Parathyroid adenoma (tissue), 2 donors: ENCODE data around the gene PPT2.
A peak's percentile ranks its signal among the peaks of the same experiment; 100 is the strongest.
"Not testable (repeated sequence)": the region's sequence is repeated elsewhere in the genome, so short reads cannot be mapped to it uniquely, and the experiment has no call there.

ENCODE experiments used
- H2AFZ ChIP-seq: fragments of 300-600 bp; sonication (generic); one replicate; pipeline ENCODE4 v1.7.0; 2017; ENCODE audit warnings: antibody characterized with exemption, mild to moderate bottlenecking
- H3K27ac ChIP-seq: fragments of 300-600 bp; sonication (generic); one replicate; pipeline ENCODE4 v1.7.0; 2017
- H3K27me3 ChIP-seq: fragments of 300-600 bp; sonication (generic); one replicate; pipeline ENCODE4 v1.7.0; 2017; ENCODE audit warnings: low read length; ENCODE audit not compliant: control insufficient read depth, insufficient read depth
- H3K36me3 ChIP-seq: fragments of 300-600 bp; sonication (generic); one replicate; pipeline ENCODE4 v1.7.0; 2017; ENCODE audit warnings: low read length; ENCODE audit not compliant: control insufficient read depth, insufficient read depth
- H3K4me1 ChIP-seq: fragments of 300-600 bp; sonication (generic); one replicate; pipeline ENCODE4 v1.7.0; 2017; ENCODE audit warnings: control low read depth
- H3K4me2 ChIP-seq: fragments of 300-600 bp; sonication (generic); one replicate; pipeline ENCODE4 v1.7.0; 2017; ENCODE audit warnings: low read length
- H3K4me3 ChIP-seq: fragments of 300-600 bp; sonication (generic); one replicate; pipeline ENCODE4 v1.7.0; 2017; ENCODE audit warnings: low read depth, low read length
- H3K79me2 ChIP-seq: fragments of 300-600 bp; sonication (generic); one replicate; pipeline ENCODE4 v1.7.0; 2017; ENCODE audit warnings: control low read depth
- H3K9ac ChIP-seq: fragments of 300-600 bp; sonication (generic); one replicate; pipeline ENCODE4 v1.7.0; 2017; ENCODE audit warnings: mild to moderate bottlenecking
- H3K9me3 ChIP-seq: fragments of 300-600 bp; sonication (generic); one replicate; pipeline ENCODE4 v1.7.0; 2017; ENCODE audit warnings: low read length; ENCODE audit not compliant: control insufficient read depth
- CTCF ChIP-seq: fragments of 300-600 bp; sonication (generic); IDR thresholded peaks from one replicate; pipeline ENCODE4 v1.7.0; 2017; ENCODE audit warnings: antibody characterized with exemption, mild to moderate bottlenecking
- donor health status: primary hyperparathyroidism.

Gene PPT2

GRCh38 chr6:32190054-32190851 lies 36.3 kb downstream of the PPT2 start, which contains the start of gene PBX2:
Gene PBX2, minus strand, starts transcription at chr6:32190202. Its CDS starts 287 bp downstream, at chr6:32189915.
- Histone ChIP-seq H3K4me3 (peak within 1 kb of the TSS; percentile 72), H3K4me1 (peaks cover 7% of the 10 kb centered on the region), H3K27ac (peak within 1 kb of the TSS; percentile 85), H3K36me3 (no peaks in the 10 kb centered on the region), H2AFZ (peak within 1 kb of the TSS; percentile 70), H3K9me3 (no peaks in the 10 kb centered on the region), H3K4me2 (peak within 1 kb of the TSS; percentile 84), H3K27me3 (no peaks in the 10 kb centered on the region), H3K9ac (peak within 1 kb of the TSS; percentile 42), H3K79me2 (peaks cover 4% of the 10 kb centered on the region)
- TF ChIP-seq CTCF: no peak

- Histone ChIP-seq H3K27ac (peak overlapping the region; percentile 85), H3K36me3 (no peaks in the 10 kb centered on the region), H2AFZ (peak overlapping the region; percentile 38), H3K79me2 (peaks cover 4% of the 10 kb centered on the region), H3K4me2 (no peak overlapping the region), H3K4me3 (peak overlapping the region; percentile 72), H3K4me1 (peaks cover 7% of the 10 kb centered on the region), H3K9ac (no peak overlapping the region), H3K9me3 (no peaks in the 10 kb centered on the region), H3K27me3 (no peaks in the 10 kb centered on the region)
- no peak for TF ChIP-seq CTCF
Observed at GRCh38 chr6:32190911-32191677, 37.2 kb downstream of the PPT2 start.

- Histone ChIP-seq H2AFZ (no peak overlapping the region), H3K4me3 (peak overlapping the region; percentile 13), H3K9ac (no peak overlapping the region), H3K9me3 (no peaks in the 10 kb centered on the region), H3K27me3 (no peaks in the 10 kb centered on the region), H3K4me1 (peaks cover 7% of the 10 kb centered on the region), H3K36me3 (no peaks in the 10 kb centered on the region), H3K79me2 (peaks cover 4% of the 10 kb centered on the region), H3K27ac (peak overlapping the region; percentile 85), H3K4me2 (peak overlapping the region; percentile 12)
- no peak for TF ChIP-seq CTCF
Observed at GRCh38 chr6:32191696-32192607, 38.0 kb downstream of the PPT2 start.

GRCh38 chr6:32192608-32193039 lies 38.7 kb downstream of the PPT2 start, which contains the start of gene GPSM3:
Gene GPSM3, minus strand, starts transcription at chr6:32192643. Its CDS starts 130 bp downstream, at chr6:32192513.
- Histone ChIP-seq H2AFZ (no peak within 1 kb of the TSS), H3K27me3 (no peaks in the 10 kb centered on the region), H3K9me3 (no peaks in the 10 kb centered on the region), H3K27ac (peak within 1 kb of the TSS; percentile 85), H3K9ac (no peak within 1 kb of the TSS), H3K79me2 (peaks cover 4% of the 10 kb centered on the region), H3K4me2 (peak within 1 kb of the TSS; percentile 43), H3K36me3 (no peaks in the 10 kb centered on the region), H3K4me3 (peak within 1 kb of the TSS; percentile 13), H3K4me1 (peaks cover 7% of the 10 kb centered on the region)
- no peak for TF ChIP-seq CTCF

GRCh38 chr6:32193096-32193495 lies 39.2 kb downstream of the PPT2 start:
- H3K9me3 ChIP-seq, H3K4me3 ChIP-seq, H3K9ac ChIP-seq, H2AFZ ChIP-seq, H3K4me1 ChIP-seq, H3K27me3 ChIP-seq, H3K36me3 ChIP-seq, H3K79me2 ChIP-seq: not testable (repeated sequence)
- peak overlapping the region; percentile 13 for H3K27ac ChIP-seq
- H3K4me2 ChIP-seq: peak overlapping the region; percentile 43
